ENCODE results near the gene ATP8B1. TPM values are rescaled to one million over a fixed set of nuclear protein-coding genes. Genes with fewer than 3 reads are reported as not detected.
A peak's percentile ranks its signal among the peaks of the same experiment; 100 is the strongest.

The ATP8B1 gene
- total RNA-seq, 2 donors from 2014 or later: 6.4 to 14.9 TPM

GRCh38 chr18:57798713-57799373, 4.3 kb downstream of the ATP8B1 start:
- DNase-seq (no peak), ATAC-seq (no peak)
- intact Hi-C loops (cut with DNase I): no loop called here

GRCh38 chr18:57797209-57797651, 5.9 kb downstream of the ATP8B1 start:
- no peak for ATAC-seq
- intact Hi-C loops (cut with DNase I): no loop called here

GRCh38 chr18:57794951-57795728, 8.0 kb downstream of the ATP8B1 start:
- ATAC-seq (no peak), DNase-seq (no peak)
- intact Hi-C loops (cut with DNase I): no loop called here

More at GRCh38 chr18:57797209-57797651, 5.9 kb downstream of the ATP8B1 start:
- no peak for DNase-seq

GRCh38 chr18:57793302-57793986, 9.7 kb downstream of the ATP8B1 start:
- peak in 1 of 2 donors; percentile 17 for ATAC-seq
- intact Hi-C loops (cut with DNase I): no loop called here
- no peak for DNase-seq

- intact Hi-C loops (cut with DNase I): no loop called here
- DNase-seq: peak; percentile 40
- peak; percentile 38 to 49 for ATAC-seq
Observed at GRCh38 chr18:57792631-57793301, 10.3 kb downstream of the ATP8B1 start.

GRCh38 chr18:57791911-57792310, 11.2 kb downstream of the ATP8B1 start:
- ATAC-seq (no peak), DNase-seq (no peak)
- intact Hi-C loops (cut with DNase I): no loop called here

GRCh38 chr18:57791192-57791591, 11.9 kb downstream of the ATP8B1 start:
- DNase-seq: no peak
- intact Hi-C loops (cut with DNase I): no loop called here
- ATAC-seq: no peak

GRCh38 chr18:57790316-57790715, 12.8 kb downstream of the ATP8B1 start:
- DNase-seq: no peak
- intact Hi-C loops (cut with DNase I): no loop called here
- ATAC-seq: no peak

- intact Hi-C loops (cut with DNase I): no loop called here
- ATAC-seq (no peak), DNase-seq (no peak)
Observed at GRCh38 chr18:57789759-57790158, 13.4 kb downstream of the ATP8B1 start.

- intact Hi-C loops (cut with DNase I): no loop called here
- DNase-seq (no peak), ATAC-seq (peak in 1 of 2 donors; percentile 29)
Observed at GRCh38 chr18:57789090-57789489, 14.0 kb downstream of the ATP8B1 start.

- ATAC-seq (no peak), DNase-seq (no peak)
- intact Hi-C loops (cut with DNase I): no loop called here
Observed at GRCh38 chr18:57787068-57787685, 15.9 kb downstream of the ATP8B1 start.

- ATAC-seq (no peak), DNase-seq (no peak)
- intact Hi-C loops (cut with DNase I): no loop called here
Observed at GRCh38 chr18:57785751-57786437, 17.2 kb downstream of the ATP8B1 start.

GRCh38 chr18:57784801-57785114, 18.4 kb downstream of the ATP8B1 start:
- no peak for ATAC-seq
- DNase-seq: no peak
- intact Hi-C loops (cut with DNase I): no loop called here

GRCh38 chr18:57784034-57784800, 18.9 kb downstream of the ATP8B1 start:
- intact Hi-C loops (cut with DNase I): no loop called here
- no peak for ATAC-seq
- no peak for DNase-seq

- ATAC-seq (no peak), DNase-seq (no peak)
- intact Hi-C loops (cut with DNase I): no loop called here
Observed at GRCh38 chr18:57782049-57782448, 21.1 kb downstream of the ATP8B1 start.

GRCh38 chr18:57780706-57781347, 22.3 kb downstream of the ATP8B1 start:
- intact Hi-C loops (cut with DNase I): no loop called here
- ATAC-seq (peak; percentile 60 to 71), DNase-seq (no peak)

GRCh38 chr18:57780318-57780705, 22.8 kb downstream of the ATP8B1 start:
- intact Hi-C loops (cut with DNase I): no loop called here
- ATAC-seq (peak; percentile 12 to 33), DNase-seq (no peak)

GRCh38 chr18:57776767-57777166, 26.3 kb downstream of the ATP8B1 start:
- ATAC-seq (peak; percentile 42 to 55), DNase-seq (no peak)
- intact Hi-C loops (cut with DNase I): no loop called here

All from left cardiac atrium (tissue), 4 donors.